Peyer's patch (tissue), 4 donors: ENCODE data around the gene CLCF1. TPM values are rescaled to one million over a fixed set of nuclear protein-coding genes. Genes with fewer than 3 reads are reported as not detected.

Source experiments
- DNase-seq, 3 donors: peaks; one replicate each; pipeline ENCODE4 v3.0.0-alpha.2; 2017 to 2019
- H3K27ac ChIP-seq, 4 donors: fragments of 200-600 bp; sonication (generic); one replicate each; pipeline ENCODE4 v1.5.1; 2016 to 2019
- H3K27me3 ChIP-seq, 2 donors: fragments of 200-600 bp; sonication (generic); one replicate each; pipeline ENCODE4 v1.5.1; 2019
- H3K36me3 ChIP-seq, 3 donors: fragments of 200-600 bp; sonication (generic); one replicate each; pipeline ENCODE4 v1.5.1; 2016 to 2019
- H3K4me1 ChIP-seq, 4 donors: fragments of 200-600 bp; sonication (generic); one replicate each; pipeline ENCODE4 v1.5.1; 2016 to 2019
- H3K4me3 ChIP-seq, 4 donors: fragments of 200-600 bp; sonication (generic); 1 replicate in 3 of 4; 2 replicates in 1 of 4; pipeline ENCODE4 v1.5.1; 2016 to 2019; ENCODE audit warnings: mild to moderate bottlenecking in 1 of 4
- H3K9me3 ChIP-seq, 4 donors: fragments of 200-600 bp; sonication (generic); one replicate each; pipeline ENCODE4 v1.5.1; 2016 to 2019; ENCODE audit warnings: mild to moderate bottlenecking in 1 of 4
- POLR2A ChIP-seq, 2 donors: fragments of 450-650 bp; IDR thresholded peaks; one replicate each; pipeline ENCODE4 v1.5.1; 2017; ENCODE audit warnings: antibody characterized with exemption in 2 of 2, mild to moderate bottlenecking in 2 of 2, moderate library complexity in 2 of 2
- total RNA-seq, 4 donors: library from RNA; depleted of rRNA; stranded (reverse); fragments of >200 nt; gene quantifications; one replicate each; pipeline ENCODE4 v1.1.0, GENCODE V29; 2016
- TF ChIP-seq, protein P1 (sequence below), 6 experiments: fragments of 450-650 bp in 4 of 6; fragments of 200-600 bp in 2 of 6; sonication (generic) in 1 of 6; IDR thresholded peaks; one replicate each; pipeline ENCODE4 v1.5.1; 2017 to 2019; ENCODE audit warnings: antibody characterized with exemption in 6 of 6, mild to moderate bottlenecking in 3 of 6, moderate library complexity in 1 of 6

CLCF1 gene
- total RNA-seq, 4 donors from 2014 or later: 1.2 to 14.9 (median 7.5) TPM

DNA sequence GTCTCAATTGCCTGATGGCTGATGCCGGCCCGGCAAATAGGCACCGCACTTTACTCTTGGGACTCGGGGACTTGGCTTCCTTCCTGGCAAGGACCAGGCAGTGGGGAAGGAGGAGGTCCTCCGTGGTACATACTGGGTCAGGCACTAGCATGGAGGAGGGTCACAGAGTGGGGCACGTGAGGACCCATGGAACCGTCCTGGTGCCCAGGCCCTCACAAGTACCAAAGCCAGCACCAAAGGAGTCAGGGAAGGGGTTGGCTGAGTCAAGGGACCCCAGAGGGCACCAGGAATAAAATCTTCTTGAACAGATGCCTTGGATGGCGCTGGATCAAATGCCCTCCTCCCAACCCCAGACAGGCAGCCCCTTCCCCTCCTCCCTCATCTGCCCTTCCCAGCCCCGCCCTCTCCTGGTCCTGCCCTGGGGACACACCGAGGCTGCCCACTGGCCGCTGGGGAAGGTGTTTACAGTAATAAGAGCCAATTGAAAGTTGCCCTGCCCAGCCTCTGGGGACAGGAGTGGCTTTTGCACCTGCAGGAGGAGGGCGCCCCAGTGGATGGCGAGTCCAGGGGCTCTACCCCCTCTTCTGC, 36.5 kb upstream of the CLCF1 start:
- no peaks in the 10 kb centered on the region for H3K27me3 ChIP-seq
- peak overlapping the region; percentile 68 to 91 (median 82) for H3K27ac ChIP-seq
- H3K9me3 ChIP-seq: no peaks in the 10 kb centered on the region
- no peaks in the 10 kb centered on the region for H3K36me3 ChIP-seq
- peaks cover 0 to 63% (median 42%) of the 10 kb centered on the region in 4 donors for H3K4me1 ChIP-seq
- H3K4me3 ChIP-seq: peak overlapping the region; percentile 10 to 39 (median 32)
- TF ChIP-seq, protein P1, sequence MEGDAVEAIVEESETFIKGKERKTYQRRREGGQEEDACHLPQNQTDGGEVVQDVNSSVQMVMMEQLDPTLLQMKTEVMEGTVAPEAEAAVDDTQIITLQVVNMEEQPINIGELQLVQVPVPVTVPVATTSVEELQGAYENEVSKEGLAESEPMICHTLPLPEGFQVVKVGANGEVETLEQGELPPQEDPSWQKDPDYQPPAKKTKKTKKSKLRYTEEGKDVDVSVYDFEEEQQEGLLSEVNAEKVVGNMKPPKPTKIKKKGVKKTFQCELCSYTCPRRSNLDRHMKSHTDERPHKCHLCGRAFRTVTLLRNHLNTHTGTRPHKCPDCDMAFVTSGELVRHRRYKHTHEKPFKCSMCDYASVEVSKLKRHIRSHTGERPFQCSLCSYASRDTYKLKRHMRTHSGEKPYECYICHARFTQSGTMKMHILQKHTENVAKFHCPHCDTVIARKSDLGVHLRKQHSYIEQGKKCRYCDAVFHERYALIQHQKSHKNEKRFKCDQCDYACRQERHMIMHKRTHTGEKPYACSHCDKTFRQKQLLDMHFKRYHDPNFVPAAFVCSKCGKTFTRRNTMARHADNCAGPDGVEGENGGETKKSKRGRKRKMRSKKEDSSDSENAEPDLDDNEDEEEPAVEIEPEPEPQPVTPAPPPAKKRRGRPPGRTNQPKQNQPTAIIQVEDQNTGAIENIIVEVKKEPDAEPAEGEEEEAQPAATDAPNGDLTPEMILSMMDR (IDR thresholded peaks at IDR 0.05): no peak
- no peak for TF ChIP-seq POLR2A (IDR thresholded peaks at IDR 0.05)
- peak; percentile 67 to 90 (median 89) for DNase-seq

DNA sequence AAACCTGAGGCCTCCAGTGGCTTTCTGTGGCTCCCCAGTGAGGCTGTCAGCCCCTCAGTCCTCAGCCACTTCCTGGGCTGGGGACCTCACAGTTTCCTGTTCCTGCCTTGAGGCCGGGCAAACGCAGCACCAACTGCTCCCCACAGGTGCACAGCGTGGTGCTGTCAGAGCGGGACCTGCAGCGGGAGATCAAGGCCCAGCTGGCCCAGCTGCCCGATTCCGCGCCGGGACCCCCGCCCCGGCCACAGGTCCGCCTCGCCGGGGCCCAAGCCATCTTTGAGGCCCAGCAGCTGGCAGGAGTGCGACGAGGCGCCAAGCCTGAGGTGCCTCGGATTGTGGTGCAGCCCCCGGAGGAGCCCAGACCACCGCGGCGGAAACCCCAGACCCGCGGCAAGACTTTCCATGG, 35.9 kb upstream of the CLCF1 start:
- Histone ChIP-seq H3K9me3 (no peaks in the 10 kb centered on the region), H3K27me3 (no peaks in the 10 kb centered on the region), H3K4me3 (peak overlapping the region; percentile 10 to 39 (median 32)), H3K4me1 (peaks cover 0 to 61% (median 40%) of the 10 kb centered on the region in 4 donors), H3K27ac (peak overlapping the region; percentile 68 to 91 (median 82)), H3K36me3 (no peaks in the 10 kb centered on the region)
- peak in 2 of 3 donors; percentile 93 to 94 for DNase-seq
- TF ChIP-seq POLR2A (IDR thresholded peaks at IDR 0.05): no peak
- TF ChIP-seq, protein P1 (IDR thresholded peaks at IDR 0.05): no peak

DNA sequence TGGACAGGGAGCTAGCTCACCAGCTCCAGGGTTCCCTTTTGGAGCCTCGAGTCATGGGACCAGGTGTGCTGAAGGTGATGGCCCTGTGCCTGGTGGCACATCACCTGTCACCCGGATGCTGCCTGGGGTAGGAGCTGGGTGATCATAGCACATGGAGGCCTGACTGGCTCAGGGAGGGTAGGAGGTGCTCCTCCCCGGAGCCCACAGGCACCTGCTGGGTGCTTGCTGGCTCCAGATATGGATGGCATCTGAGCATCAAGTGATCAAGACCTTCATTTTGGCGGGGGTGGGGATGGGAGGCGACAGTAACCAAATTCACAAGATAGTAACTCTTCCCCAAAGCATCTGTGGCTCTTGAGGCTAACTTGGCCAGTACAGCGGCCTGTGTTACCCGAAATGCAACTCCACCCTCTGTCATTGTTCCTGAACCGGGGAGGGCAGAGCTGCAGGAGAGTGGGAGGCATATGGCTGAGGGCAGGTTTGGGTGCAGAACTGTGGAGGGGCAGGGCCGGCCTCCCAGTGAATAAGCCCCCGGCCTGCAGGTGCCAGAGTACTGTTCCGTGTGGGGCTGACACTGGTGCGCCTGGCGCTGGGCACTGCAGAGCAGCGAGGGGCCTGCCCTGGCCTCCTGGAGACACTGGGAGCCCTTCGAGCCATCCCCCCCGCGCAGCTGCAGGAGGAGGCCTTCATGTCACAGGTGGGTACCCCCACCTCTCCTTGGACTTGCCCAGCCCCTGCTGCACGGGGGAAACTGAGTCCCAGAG, 35.2 kb upstream of the CLCF1 start:
- H3K27ac ChIP-seq: peak overlapping the region; percentile 68 to 91 (median 78)
- no peaks in the 10 kb centered on the region for H3K27me3 ChIP-seq
- TF ChIP-seq, protein P1 (IDR thresholded peaks at IDR 0.05): no peak
- no peak for TF ChIP-seq POLR2A (IDR thresholded peaks at IDR 0.05)
- no peaks in the 10 kb centered on the region for H3K36me3 ChIP-seq
- H3K4me1 ChIP-seq: peaks cover 0 to 61% (median 40%) of the 10 kb centered on the region in 4 donors
- DNase-seq: peak in 2 of 3 donors; percentile 46 to 48
- no peaks in the 10 kb centered on the region for H3K9me3 ChIP-seq
- peak overlapping the region in 2 of 4 donors; percentile 33 to 39 for H3K4me3 ChIP-seq

DNA sequence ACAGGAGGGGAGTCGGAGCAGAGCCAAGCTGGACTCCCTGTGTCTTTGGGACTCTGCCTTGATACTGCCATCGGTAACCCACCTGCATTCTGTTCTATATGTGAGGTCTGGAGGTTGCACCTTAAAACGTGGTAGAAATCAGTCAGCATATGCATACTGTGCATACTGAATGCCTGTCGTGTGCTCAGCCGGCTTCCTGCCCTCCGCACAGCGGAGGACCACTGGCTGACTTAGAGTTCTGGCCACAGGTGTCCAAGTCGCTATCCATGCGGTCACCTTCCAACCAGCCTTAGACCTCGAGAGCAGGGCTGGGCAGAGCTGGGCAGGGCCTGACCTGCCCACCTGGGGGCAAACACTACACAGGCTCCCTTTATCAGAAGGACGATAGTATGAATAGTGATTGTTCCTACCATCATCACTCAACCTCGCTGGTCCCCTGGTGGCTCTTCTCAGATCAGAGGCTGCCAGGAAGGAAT, 34.3 kb upstream of the CLCF1 start:
- no peaks in the 10 kb centered on the region for H3K36me3 ChIP-seq
- H3K27ac ChIP-seq: peak overlapping the region; percentile 68 to 91 (median 78)
- no peak for TF ChIP-seq POLR2A (IDR thresholded peaks at IDR 0.05)
- TF ChIP-seq, protein P1 (IDR thresholded peaks at IDR 0.05): peak in 1 of 6 experiments; percentile 12
- H3K9me3 ChIP-seq: no peaks in the 10 kb centered on the region
- DNase-seq: peak in 1 of 3 donors; percentile 45
- H3K4me3 ChIP-seq: peak overlapping the region in 1 of 4 donors; percentile 28
- no peaks in the 10 kb centered on the region for H3K27me3 ChIP-seq
- peaks cover 0 to 66% (median 46%) of the 10 kb centered on the region in 4 donors for H3K4me1 ChIP-seq

DNA sequence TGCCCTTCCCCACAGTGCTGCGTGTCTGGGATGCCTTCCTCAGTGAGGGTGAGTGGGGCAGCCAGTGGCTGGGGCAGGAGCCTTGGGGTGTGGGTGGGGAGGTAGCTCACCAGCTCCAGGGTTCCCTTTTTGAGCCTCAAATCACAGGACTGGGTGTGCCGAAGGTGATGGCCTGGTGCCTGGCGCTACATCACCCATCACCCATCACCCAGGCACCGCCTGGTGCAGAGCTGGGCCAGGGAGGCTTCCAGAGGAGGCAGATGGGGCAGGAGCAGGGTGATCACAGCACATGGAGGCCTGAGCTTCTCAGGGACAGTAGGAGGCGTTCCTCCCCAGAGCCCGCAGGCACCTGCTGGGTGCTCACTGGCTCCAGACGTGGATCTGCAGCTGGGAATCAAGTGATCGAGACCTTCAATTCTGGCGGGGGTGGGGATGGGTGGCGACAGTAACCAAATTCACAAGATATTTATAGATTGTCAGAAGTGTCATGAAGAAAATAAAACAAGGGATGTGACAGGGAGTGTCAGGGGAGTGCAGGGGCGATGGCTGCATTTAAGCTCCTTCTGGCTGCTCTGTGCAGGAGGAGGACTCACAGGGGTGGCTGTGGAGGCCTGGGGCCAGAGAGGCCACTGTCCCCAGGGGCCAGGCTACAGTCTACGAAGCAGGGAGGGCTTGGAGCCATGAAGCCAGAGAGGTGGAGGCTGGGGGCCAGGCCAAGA, 33.7 kb upstream of the CLCF1 start:
- peak overlapping the region in 1 of 4 donors; percentile 28 for H3K4me3 ChIP-seq
- H3K27ac ChIP-seq: peak overlapping the region; percentile 8 to 91 (median 78)
- H3K4me1 ChIP-seq: peaks cover 0 to 71% (median 51%) of the 10 kb centered on the region in 4 donors

More for the DNA sequence above, 33.7 kb upstream of the CLCF1 start:
- no peaks in the 10 kb centered on the region for H3K9me3 ChIP-seq
- peak; percentile 54 to 64 (median 62) for DNase-seq
- no peaks in the 10 kb centered on the region for H3K36me3 ChIP-seq
- H3K27me3 ChIP-seq: no peaks in the 10 kb centered on the region
- TF ChIP-seq, protein P1 (IDR thresholded peaks at IDR 0.05): no peak
- TF ChIP-seq POLR2A (IDR thresholded peaks at IDR 0.05): no peak
